Measurements from ENCODE around the gene BANF2.

BANF2 gene

GRCh38 chr20:17699931-17700351, at the start of gene BANF2:
Gene BANF2, plus strand, starts transcription at chr20:17699966. Its CDS starts 25,060 bp downstream, at chr20:17725026.
- no peaks in the 10 kb centered on the region for H4K20me1 ChIP-seq
- no peak within 1 kb of the TSS for H3K4me3 ChIP-seq
- H3K9ac ChIP-seq = no peak within 1 kb of the TSS
- no peak for TF ChIP-seq Cebpa-rat (IDR thresholded peaks at IDR 0.05)
- peaks cover 14% of the 10 kb centered on the region for H3K9me3 ChIP-seq
- H3K4me2 ChIP-seq = no peak within 1 kb of the TSS
- peaks cover 11% of the 10 kb centered on the region for H3K4me1 ChIP-seq
- H3K27ac ChIP-seq = no peak within 1 kb of the TSS
- H3K36me3 ChIP-seq = no peaks in the 10 kb centered on the region
- H3K27me3 ChIP-seq = no peaks in the 10 kb centered on the region

- Histone ChIP-seq H3K4me1 (peaks cover 100% of the 10 kb centered on the region), H4K20me1 (no peaks in the 10 kb centered on the region), H3K36me3 (peaks cover 16% of the 10 kb centered on the region), H3K27ac (peak overlapping the region; percentile 100), H3K9me3 (no peaks in the 10 kb centered on the region), H3K27me3 (no peaks in the 10 kb centered on the region), H3K9ac (peak overlapping the region; percentile 92), H3K4me2 (peak overlapping the region; percentile 96), H3K4me3 (peak overlapping the region; percentile 29)
- TF ChIP-seq Cebpa-rat (IDR thresholded peaks at IDR 0.05) = peak; percentile 20; the same call in 1 of the 2 replicates
These were observed 49.3 kb upstream of the BANF2 start for GRCh38 chr20:17650301-17651128.

- peak overlapping the region; percentile 29; the same call in 1 of the 2 replicates for H3K4me3 ChIP-seq
- H3K36me3 ChIP-seq = peaks cover 23% of the 10 kb centered on the region
- no peaks in the 10 kb centered on the region for H3K27me3 ChIP-seq
- peak overlapping the region; percentile 96 for H3K4me2 ChIP-seq
- no peak for TF ChIP-seq Cebpa-rat (IDR thresholded peaks at IDR 0.05)
- peaks cover 99% of the 10 kb centered on the region for H3K4me1 ChIP-seq
- no peaks in the 10 kb centered on the region for H3K9me3 ChIP-seq
- H3K27ac ChIP-seq = peak overlapping the region; percentile 100
- peak overlapping the region; percentile 92 for H3K9ac ChIP-seq
- H4K20me1 ChIP-seq = no peaks in the 10 kb centered on the region
These were observed 48.5 kb upstream of the BANF2 start for GRCh38 chr20:17651129-17651759.

GRCh38 chr20:17651760-17652388, 47.9 kb upstream of the BANF2 start:
- peak overlapping the region; percentile 96 for H3K4me2 ChIP-seq
- H3K36me3 ChIP-seq = peaks cover 28% of the 10 kb centered on the region
- H3K9ac ChIP-seq = peak overlapping the region; percentile 92
- H3K27me3 ChIP-seq = no peaks in the 10 kb centered on the region
- peak overlapping the region; percentile 27 for H3K4me3 ChIP-seq
- no peaks in the 10 kb centered on the region for H3K9me3 ChIP-seq
- H3K27ac ChIP-seq = peak overlapping the region; percentile 100
- no peaks in the 10 kb centered on the region; the same call in 1 of the 2 replicates for H4K20me1 ChIP-seq
- H3K4me1 ChIP-seq = peaks cover 94% of the 10 kb centered on the region
- no peak for TF ChIP-seq Cebpa-rat (IDR thresholded peaks at IDR 0.05)

GRCh38 chr20:17652411-17652810, 47.4 kb upstream of the BANF2 start:
- no peak for TF ChIP-seq Cebpa-rat (IDR thresholded peaks at IDR 0.05)
- H4K20me1 ChIP-seq = no peaks in the 10 kb centered on the region; the same call in 1 of the 2 replicates
- H3K9me3 ChIP-seq = no peaks in the 10 kb centered on the region
- peak overlapping the region; percentile 100 for H3K27ac ChIP-seq
- peak overlapping the region; percentile 96 for H3K4me2 ChIP-seq
- peak overlapping the region; percentile 27 for H3K4me3 ChIP-seq
- no peaks in the 10 kb centered on the region for H3K27me3 ChIP-seq
- H3K9ac ChIP-seq = peak overlapping the region; percentile 92
- H3K4me1 ChIP-seq = peaks cover 94% of the 10 kb centered on the region
- peaks cover 34% of the 10 kb centered on the region for H3K36me3 ChIP-seq

GRCh38 chr20:17653835-17654648, 45.7 kb upstream of the BANF2 start:
- peaks cover 11% of the 10 kb centered on the region for H3K9me3 ChIP-seq
- H3K4me1 ChIP-seq = peaks cover 77% of the 10 kb centered on the region
- H3K36me3 ChIP-seq = peaks cover 50% of the 10 kb centered on the region
- no peak overlapping the region for H3K4me3 ChIP-seq
- no peak for TF ChIP-seq Cebpa-rat (IDR thresholded peaks at IDR 0.05)
- H3K27ac ChIP-seq = peak overlapping the region; percentile 100
- no peaks in the 10 kb centered on the region; the same call in 1 of the 2 replicates for H4K20me1 ChIP-seq
- peak overlapping the region; percentile 11; the same call in 1 of the 2 replicates for H3K9ac ChIP-seq
- H3K27me3 ChIP-seq = no peaks in the 10 kb centered on the region
- peak overlapping the region; percentile 96 for H3K4me2 ChIP-seq

- Histone ChIP-seq H3K27ac (peak overlapping the region; percentile 100), H3K4me2 (peak overlapping the region; percentile 96; the same call in 1 of the 2 replicates), H3K36me3 (peaks cover 57% of the 10 kb centered on the region)
These were observed 45.0 kb upstream of the BANF2 start for GRCh38 chr20:17654649-17655285.

GRCh38 chr20:17655286-17655651, 44.5 kb upstream of the BANF2 start:
- no peaks in the 10 kb centered on the region for H3K27me3 ChIP-seq
- peak overlapping the region; percentile 100 for H3K27ac ChIP-seq
- peaks cover 62% of the 10 kb centered on the region for H3K36me3 ChIP-seq
- peaks cover 20% of the 10 kb centered on the region for H3K9me3 ChIP-seq
- H3K9ac ChIP-seq = no peak overlapping the region
- TF ChIP-seq Cebpa-rat (IDR thresholded peaks at IDR 0.05) = no peak
- H3K4me1 ChIP-seq = peaks cover 71% of the 10 kb centered on the region
- H3K4me3 ChIP-seq = no peak overlapping the region
- peaks cover 1% of the 10 kb centered on the region; the same call in 1 of the 2 replicates for H4K20me1 ChIP-seq
- H3K4me2 ChIP-seq = peak overlapping the region; percentile 4; the same call in 1 of the 2 replicates

More at GRCh38 chr20:17654649-17655285, 45.0 kb upstream of the BANF2 start:
- H3K27me3 ChIP-seq = no peaks in the 10 kb centered on the region
- H3K9me3 ChIP-seq = peaks cover 18% of the 10 kb centered on the region
- H3K4me3 ChIP-seq = no peak overlapping the region
- no peak for TF ChIP-seq Cebpa-rat (IDR thresholded peaks at IDR 0.05)
- peaks cover 71% of the 10 kb centered on the region for H3K4me1 ChIP-seq
- no peaks in the 10 kb centered on the region; the same call in 1 of the 2 replicates for H4K20me1 ChIP-seq
- peak overlapping the region; percentile 11; the same call in 1 of the 2 replicates for H3K9ac ChIP-seq

All from BLaER1 (cell line).